HG02610 (cell line): ENCODE measurements around the gene ADCY7.

ENCODE experiments used
- ATAC-seq: cut with Tn5 transposase; IDR thresholded peaks from one replicate; pipeline ENCODE4 v1.9.1; 2021; ENCODE audit warnings: mild to moderate bottlenecking, moderate library complexity; ENCODE audit not compliant: unreplicated experiment

Gene ADCY7

DNA sequence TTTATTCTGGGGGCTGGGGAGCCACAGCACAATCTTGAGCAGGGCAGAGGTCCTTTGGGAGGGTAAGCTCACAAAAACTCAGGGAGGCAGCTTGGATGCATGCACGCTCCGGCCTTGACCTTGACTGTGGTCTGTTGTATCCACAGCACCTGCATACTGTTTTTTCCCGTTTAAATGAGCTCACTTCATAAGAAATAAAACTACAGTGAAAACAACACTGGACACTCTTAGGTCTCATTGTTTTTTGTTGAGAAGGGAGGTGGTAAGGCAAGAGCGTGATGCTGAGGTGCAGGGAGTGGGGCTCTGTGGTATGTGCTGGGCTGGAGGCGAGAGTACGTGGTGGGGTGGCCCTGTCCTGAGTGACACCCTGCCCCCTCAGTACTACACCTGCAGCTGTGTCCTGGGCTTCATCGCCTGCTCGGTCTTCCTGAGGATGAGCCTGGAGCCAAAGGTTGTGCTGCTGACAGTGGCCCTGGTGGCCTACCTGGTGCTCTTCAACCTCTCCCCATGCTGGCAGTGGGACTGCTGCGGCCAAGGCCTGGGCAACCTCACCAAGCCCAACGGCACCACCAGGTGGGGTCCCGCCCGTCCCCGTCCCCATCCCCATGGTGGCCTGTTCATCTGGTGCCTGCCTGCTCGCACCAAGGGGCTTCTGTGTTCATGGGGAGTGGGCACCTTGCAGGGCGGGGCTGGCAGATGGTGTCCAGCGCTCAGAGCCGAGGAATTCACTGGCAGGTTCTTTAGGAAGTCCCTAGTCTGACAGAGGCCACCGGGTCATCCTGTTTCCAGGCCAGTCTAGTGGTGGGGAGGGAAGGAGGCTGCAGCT lies 44.2 kb downstream of the ADCY7 start:
- ATAC-seq = no peak

DNA sequence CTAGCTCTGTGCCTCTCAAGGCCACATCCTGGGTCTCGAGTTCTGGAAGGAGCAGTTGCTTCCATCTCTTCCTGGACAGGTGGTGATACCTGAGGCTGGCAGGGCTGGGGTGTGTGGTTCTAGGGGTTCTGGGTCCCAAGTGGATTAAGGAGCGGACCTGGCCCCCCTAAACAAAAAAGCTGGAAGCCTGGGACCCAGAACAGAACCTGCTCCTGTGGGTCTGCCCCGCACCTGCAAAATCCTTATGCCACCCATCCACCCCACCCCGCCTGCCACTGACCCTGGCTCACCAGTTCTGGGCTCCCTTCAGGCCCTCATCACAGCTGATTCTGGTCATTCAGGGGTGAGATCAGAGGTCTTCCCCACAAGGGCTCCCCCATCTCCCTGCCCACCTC lies 44.8 kb downstream of the ADCY7 start:
- no peak for ATAC-seq

DNA sequence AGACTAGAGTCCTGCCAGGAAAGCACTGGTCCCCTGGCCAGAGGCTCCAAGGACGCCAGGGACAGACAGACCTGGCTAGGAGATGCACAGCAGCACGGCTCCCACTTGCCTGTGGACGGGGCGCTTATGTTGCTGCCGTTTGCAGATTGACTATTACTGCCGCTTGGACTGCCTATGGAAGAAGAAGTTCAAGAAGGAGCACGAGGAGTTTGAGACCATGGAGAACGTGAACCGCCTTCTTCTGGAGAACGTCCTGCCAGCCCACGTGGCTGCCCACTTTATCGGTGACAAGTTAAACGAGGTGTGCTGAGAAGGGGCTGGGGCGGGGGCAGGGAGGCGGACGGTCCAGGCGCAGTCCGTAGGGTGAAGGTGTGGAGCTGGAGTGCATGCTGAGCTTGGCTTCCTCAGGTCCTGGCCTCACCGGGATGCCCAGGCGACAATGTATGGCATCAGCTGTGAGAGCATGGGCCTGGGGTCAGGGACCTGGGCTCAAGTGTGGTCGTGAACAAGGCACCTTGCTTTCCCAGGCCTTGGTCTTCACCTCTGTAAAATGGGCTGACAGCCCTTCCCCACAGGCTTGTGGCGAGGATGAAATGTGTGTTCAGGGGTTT lies 45.6 kb downstream of the ADCY7 start:
- no peak for ATAC-seq

DNA sequence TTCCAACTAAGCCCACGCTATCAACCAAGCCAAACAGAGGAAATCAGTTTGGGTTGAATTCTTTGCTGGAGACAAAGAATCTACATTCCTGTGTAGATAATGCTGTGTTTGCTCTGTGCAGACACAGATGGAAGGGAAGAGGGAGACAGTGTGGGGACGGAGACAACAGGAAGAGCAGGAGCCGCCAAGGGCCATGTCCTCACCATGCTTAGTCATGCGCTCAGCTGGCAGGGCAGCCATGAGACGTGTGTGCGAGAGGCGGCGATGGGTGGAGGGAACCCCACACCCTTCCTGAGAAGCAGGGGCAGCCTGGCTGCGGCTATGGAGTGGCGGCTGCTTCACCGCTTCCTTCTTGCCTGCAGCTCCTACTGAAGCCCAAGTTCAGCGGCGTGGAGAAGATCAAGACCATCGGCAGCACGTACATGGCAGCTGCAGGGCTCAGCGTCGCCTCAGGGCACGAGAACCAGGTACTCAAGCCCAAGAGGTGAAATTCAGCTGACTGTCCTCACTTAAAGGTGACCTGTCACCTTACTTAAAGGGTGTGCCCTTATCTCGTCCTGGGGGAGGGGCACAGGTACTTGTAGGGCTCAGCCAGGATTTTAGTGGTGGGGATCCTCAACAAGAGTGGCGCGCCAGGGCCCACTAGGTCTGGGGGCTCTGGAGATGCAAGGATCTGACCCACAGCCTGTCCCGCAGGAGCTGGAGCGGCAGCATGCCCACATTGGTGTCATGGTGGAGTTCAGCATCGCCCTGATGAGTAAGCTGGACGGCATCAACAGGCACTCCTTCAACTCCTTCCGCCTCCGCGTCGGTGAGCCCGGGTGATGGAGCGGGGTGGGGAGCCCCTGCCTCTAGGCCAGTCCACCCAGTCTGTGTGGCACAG lies 47.5 kb downstream of the ADCY7 start:
- no peak for ATAC-seq

DNA sequence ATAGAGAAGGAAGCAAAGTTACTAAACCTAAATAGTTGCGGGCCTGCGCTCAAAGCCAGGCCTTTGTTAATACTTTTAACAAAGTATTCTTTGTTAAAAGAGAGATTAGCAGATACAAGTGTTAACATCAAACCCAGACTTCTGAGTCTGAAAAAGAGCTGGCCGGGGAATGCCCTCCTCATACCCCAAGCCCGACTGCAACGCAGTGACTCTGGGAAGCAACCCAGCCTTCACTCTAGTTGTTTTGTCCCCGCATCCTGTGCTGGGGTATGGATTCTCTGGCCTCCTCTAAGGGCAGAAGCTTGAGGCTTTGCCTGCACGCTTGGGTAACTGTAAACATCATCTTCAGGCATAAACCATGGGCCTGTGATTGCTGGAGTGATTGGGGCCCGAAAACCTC lies 48.3 kb downstream of the ADCY7 start:
- no peak for ATAC-seq

DNA sequence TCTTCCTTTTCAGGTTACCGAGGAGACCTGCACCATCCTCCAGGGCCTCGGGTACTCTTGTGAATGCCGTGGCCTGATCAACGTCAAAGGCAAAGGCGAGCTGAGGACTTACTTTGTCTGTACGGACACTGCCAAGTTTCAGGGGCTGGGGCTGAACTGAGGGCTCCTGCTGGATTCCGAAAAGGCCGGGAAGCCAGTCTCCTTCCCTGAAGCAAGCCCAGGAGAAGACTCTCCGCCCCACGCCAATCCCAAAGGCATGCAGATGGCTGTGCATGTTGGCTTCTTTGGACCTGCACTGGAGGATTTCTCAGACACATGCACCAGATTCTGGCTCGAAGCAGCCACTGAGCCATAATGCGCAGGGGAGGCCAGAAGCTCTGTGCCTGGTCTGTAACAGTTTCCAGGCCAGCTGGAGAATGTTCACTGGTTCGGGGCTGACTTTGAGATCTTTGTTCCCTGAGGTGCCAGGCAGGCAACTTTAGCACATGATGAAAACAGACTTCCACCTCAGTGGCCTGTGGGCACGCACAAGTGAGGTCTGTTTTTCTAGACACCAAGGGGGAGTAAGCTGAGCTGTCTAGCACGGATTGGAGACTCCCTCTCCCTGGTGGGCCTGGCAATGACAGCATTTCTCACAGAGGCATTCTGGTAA lies 49.1 kb downstream of the ADCY7 start:
- ATAC-seq = no peak

DNA sequence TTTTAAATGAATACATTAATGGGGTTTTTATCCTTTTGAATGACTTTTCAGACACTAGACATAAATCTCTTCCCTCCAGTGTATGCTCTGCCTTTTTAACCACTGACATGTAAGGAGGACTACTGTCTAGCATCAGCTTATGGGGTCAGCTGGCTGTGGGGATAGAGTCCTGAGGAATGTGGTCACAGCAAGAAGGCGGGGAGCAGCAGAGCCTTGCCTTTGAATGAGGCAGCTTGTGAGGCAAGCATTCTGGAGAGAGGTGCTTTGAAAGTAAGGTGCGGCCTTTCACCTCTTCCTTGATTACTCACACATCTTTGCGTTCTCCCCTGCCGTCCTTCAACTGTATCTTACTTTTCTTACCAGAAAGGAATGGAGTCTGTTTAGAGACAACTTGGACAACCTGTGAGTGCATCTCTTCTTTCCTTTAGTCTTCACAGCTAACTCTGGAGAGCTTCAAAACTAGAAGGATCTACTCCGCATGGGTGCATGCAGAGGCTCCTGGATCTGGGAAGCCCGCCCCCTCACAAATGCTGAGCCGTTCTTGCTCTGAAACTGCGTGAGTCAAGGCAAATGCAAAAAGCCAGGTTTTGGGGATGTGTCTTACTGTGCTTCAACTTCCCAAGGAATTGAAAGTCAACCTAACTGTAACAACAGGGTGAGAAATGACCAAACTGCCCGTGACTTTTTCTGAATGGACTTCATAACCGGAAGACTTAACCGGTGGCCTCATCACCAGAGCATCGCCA lies 49.9 kb downstream of the ADCY7 start:
- no peak for ATAC-seq

DNA sequence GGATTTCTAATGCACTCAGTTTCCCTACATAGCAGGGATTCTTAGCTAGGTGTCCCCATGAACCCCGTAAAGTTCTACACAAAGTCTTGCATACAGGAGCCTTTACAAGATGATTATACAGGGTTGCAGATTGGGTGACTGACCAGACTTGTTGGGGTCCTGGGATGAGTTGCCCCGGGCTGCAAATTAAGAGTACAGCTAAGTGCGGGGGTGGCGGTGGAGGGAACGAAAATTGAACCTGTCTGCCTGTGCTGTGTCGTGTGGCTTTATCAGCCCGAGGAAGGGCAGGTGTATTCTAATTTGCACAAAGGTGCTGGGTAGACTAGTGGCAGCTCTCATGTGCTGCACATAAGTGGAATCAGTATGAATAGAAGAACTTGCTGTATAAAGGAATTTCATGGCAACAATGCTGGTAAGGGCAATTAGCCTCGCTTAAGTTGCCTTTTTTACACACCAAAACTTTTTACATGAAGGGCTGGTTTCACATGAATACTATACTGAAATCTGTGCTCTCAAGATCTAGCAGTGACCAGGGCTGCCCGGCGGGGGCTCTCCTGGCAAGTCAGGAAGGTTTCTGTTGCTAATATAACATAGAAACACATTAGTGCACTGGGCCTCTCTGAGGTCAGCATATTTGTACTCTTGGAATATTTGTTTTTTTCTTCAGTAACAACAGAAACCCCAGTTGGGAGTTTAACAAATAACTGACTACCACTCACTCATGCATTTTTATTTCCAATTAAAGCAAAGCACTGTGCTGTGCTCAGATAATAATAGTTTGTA lies 50.7 kb downstream of the ADCY7 start:
- ATAC-seq = no peak

DNA sequence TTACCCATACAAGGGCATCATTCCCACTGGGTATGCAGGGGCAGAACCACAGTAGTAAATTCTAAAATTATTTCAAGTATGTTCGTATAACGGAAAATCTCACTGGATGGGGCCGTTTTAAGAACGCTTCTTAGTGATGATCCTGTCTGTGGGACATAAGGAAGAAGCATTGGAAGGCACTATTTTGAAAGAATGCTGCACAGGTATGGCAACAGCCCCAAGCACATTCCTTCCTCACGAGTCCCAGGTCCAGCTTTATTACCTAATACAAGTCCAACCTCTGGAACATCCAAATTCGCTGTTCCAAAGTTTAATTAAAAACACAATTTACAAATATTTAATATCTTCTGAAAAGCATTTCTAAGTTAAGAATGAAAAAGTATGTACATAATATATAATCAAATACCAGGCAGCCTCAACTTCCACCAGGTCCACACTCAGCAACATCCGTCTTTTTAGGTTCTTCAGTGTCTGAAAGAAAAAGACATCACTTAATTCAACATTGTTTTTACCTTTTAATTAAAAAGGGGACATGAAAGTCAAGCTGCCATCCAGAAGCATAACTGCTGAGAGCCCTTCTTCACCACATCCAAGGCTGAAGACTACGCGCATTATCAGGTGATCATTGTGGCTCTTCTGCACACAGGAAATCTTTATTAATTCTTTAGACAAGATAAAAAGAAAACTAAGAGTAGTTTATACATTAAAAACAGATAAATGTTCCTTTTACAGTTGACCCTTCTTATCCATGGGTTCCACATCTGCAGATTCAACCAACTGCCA lies 52.6 kb downstream of the ADCY7 start:
- no peak for ATAC-seq

DNA sequence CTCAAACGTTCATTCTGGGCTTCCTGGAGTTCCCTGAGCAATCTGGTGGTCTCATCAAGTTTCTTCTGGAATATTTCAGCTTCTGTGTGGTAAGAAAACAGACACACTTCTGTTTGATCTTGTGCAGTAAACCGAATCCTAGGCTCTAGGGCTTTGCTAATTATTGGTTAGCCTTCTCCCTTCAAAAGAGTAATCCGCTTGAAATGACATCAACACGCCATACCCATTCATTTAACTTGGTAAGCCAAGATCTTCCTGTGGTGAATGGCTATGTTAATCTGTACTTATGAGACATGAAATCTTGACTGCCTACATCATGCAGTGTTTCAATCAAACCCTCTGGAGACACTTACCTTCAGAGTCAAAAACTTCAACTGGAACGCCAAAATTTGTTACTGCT lies 54.0 kb downstream of the ADCY7 start:
- ATAC-seq = no peak

DNA sequence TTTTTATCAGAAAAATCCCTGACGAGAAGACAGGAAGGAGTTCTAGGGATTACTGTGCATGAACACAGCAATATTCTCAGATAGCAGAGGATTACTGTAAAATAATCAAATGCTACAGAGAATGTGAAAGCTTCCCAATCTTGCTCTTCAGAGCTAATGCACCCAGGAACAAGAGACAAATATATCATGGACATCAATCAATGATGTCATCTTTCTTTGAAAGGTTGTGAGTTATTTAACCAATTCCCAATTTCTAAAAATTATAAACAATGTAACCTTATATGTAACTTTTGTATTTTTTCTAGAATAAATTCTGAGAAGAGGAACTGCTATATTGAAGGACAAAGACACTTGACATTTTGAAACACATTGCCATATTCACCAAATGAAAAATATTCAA lies 56.0 kb downstream of the ADCY7 start:
- ATAC-seq = no peak

DNA sequence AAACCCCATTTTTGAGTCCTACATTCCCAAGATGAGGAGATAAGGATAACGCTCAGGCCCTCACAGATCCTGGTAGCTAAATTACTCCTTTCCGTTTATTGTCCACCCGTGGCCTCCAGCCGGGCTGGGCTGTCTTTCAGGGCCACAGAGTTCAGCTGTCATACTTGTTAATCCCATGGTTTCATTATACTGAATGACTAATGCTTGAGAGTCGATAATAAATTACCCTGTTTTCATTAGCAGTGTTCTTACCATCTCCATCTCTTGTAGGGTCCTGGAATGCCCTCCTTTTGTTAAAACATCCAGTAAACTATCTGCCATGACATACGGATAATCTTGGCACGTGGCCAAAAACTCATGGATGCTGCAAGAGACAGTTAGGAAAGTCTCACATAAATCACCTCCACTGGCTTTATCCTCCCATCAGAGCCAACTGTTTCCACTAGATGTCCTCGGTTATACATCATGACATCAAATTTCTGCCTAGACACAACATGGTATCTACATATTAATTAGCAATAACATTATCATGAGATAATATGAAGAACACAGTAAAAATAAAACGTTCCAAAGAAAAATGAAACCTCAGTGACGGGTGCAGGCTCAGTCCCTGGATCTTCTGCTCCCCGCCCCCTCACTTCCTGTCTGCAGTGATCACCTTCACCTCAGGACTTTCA lies 57.1 kb downstream of the ADCY7 start:
- no peak for ATAC-seq

DNA sequence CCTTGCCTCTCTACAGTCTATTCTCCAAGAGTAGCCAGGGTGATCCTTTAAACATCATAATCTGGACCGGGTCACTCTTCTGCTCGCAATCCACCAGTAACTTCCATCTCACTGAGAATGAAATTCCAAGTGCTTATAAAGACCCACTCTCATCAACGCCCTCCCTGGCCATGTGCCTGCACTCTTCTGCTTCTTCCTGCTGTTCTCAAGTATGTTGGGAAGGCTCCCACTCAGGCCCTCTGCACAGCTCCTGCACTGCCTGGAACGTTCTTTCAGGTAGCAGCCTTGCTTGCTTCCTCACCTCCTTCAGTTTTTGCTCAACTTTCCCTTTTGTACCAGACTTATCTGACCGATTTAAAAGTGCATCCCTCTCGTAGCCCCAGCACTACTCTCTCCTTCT lies 58.0 kb downstream of the ADCY7 start:
- ATAC-seq = no peak

DNA sequence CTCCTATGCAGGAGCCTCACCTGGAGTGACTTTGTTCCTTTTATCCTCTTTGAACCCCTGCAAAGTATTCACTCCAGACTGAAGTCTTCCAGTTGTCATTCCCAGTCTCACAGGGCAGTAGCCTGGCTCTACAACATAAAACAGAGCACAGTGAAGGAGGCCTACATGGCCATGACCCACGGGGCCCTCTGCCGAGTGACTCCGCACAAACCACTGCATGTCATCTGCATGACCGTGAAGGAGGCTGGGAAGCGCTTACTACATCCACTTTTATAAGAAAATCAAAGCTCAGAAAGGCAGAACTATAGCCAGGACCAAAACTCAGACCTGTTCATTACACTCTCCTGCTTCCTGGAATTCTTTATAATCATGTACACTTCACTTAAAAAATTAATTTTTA lies 59.9 kb downstream of the ADCY7 start:
- no peak for ATAC-seq

DNA sequence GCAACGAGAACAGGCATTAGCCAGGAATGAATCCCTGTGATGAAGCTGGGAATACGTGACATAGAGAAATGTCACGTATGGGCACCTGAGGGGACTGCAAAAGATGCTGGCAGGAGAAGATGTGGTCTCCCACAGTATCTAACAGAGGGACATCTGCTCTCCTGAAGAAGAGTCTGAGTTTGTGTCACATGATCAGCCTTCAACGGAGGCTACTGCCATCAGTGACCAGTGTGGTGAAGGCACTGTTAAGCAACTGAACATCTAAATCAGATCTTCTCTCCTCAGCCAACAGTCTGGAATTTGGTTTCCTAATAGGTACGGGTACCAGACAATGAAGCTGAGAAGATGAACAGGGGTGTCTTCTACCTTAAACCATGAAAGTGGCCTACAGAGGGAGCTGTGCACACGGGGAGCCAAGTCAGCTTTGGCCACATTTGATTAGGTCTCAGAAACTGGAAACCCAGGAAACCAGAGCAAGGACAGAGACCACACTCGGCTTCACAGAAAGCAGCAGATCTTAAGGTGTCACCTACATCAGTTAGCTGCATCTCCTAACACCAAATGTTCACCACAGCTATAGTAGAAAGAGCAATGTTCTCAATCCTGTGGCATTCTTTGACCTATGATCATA lies 60.6 kb downstream of the ADCY7 start:
- ATAC-seq = no peak

DNA sequence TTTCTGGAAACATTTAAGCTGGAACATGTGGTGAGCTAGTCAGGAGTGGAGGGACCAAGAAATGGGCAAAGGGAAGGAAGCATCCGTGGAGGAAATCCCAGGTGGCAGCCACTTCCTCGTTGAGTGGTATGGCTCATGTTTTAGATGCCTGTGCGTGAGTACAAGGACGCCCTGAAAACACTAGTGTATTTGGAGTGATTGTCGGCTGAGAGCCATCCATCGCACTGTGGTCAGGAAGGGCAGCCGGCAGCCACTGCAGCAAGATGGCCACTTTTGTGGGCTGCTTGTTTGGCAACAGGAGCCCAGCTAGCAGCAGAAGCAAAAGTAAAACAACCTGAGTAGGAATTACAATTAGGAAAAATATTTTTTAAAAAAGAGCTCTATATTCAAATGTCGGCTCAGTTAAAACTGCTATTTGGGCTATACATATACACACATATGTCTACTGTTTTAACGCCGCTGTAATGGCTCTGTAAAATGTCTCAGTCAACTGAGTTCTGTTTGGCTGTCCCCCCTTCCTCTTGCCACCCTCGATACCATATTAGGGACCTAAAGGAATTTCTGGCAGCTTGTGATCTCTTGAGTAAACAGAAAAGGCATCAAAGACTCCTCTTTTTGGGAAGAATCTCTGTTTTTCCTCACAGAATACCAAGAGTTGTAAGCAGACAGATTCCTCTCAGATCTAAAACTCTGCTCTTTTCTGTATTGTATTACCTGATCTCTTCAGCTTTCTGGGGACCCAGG lies 63.3 kb downstream of the ADCY7 start:
- no peak for ATAC-seq

DNA sequence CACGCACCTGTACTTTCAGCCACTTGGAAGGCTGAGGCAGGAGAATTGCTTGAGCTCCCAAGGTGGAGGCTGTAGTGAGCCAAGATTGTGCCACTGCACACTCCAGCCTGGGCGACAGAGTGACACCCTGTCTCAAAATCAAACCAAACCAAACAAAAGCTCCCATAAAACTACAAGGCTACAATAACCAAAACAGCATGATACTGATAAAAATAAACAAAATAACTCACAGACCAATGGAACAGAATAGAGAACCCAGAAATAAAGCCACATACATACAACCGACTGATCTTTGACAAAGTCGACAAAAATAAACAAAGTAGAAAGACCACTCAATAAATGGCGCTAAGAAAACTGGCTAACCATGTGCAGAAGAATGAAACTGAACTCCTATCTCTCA lies 65.2 kb downstream of the ADCY7 start:
- ATAC-seq = no peak
